HG03520 (cell line): ENCODE measurements around the gene IFNL1.
"Not testable (repeated sequence)": the region's sequence is repeated elsewhere in the genome, so short reads cannot be mapped to it uniquely, and the experiment has no call there.

ENCODE experiments used
- ATAC-seq: cut with Tn5 transposase; IDR thresholded peaks from one replicate; pipeline ENCODE4 v1.9.1; 2021; ENCODE audit warnings: mild to moderate bottlenecking, moderate library complexity; ENCODE audit not compliant: unreplicated experiment

IFNL1 gene

DNA sequence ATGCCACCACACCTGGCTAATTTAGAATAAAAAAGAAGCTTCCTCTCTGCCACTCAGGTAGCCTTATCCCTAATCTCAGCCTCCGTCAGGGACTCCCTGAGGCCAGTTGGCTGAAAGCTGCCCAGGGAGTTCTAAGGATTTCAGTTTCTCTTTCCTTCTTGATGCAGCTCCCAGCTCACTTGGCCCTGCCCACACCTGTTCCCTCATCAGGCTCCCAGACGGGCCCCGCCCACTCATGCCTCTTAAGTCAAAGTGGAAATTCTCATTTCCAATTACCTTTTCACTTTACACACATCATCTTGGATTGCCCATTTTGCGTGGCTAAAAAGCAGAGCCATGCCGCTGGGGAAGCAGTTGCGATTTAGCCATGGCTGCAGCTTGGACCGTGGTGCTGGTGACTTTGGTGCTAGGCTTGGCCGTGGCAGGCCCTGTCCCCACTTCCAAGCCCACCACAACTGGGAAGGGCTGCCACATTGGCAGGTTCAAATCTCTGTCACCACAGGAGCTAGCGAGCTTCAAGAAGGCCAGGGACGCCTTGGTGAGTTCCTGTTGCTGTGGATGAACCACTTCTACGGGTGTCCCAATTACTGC is at the start of gene IFNL1:
IFNL1 (plus strand) TSS at position 353 of the 591 bp plus-strand sequence; CDS start at position 368, 15 bp downstream.
- ATAC-seq, result no peak

DNA sequence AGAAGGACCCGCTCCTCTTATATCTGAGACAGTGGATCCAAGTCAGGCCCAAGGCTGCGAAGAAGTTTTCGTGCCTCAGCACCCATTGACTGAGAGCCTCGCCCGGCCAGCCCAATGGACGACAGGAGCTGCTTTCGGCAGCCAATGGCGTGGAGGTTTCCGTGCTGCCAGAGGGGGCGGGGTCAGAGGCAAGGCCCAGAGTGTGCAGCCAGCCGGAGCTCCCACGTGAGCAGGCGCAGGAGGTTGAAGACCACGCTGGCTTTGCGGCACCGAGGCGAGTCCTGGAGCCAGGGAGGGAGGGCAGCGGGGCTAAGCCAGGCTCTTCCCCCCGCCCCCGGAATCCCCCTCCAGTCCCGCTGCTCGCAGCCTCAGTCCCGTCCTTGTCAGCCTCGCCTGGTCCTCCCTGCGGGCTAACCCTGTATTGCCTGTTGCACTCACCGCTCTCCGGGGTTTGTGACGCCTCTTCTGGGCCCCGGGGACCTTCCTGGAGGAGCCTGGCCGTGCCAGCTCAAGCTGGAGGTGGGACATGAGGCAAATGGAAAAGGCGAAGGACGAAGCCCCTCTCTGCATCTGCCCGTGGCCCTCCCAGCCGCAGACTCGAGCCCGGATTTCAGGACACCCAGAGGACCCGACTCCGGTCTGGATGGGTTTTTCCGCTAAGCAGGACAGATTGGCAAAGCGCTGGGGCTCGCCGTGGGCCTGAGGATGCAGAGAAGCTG is 49.1 kb upstream of the IFNL1 start:
- ATAC-seq, result no peak

DNA sequence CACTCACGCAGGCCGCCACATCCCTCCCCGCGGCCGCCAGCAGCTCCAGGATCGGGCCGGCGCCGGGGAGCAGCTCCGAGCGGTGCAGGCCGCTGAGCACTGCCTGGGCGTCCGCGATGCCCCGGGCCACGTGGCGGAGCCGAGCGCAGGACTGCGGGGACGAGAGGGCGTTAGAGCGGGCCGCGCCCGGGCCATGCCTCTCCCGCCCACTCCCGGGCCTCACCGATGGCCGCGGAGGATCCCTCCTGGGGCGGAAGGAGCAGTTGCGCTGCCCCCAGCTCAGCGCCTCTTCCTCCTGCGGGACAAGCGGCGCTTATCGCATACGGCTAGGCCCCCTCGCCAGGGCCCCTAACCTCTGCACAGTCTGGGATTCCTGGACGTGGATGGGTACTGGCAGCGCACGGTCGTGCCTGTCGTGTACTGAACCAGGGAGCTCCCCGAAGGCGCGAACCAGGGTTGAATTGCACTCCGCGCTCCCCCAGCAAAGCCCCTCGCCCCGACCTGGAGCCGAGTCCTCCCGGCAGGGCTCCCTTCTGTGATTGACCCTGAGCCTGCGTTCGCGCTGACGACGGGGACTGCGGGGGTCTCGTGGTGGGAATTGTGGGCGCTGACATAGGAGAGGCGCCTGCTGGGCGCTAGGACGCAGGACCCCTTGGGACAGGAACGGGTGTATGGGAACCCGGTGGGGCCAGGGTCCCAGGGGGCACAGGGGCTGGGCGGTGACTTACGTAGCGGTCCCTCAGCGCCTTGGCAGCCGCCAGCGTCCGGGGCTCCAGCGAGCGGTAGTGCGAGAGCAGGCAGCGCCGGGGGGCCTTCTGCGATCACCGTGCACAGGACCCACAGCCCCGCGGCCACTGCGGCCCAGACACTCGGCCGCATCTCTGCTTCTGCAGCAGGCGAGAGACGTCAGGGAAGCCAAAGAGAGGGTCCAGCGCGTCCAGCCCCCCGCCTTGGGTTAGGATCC is 48.2 kb upstream of the IFNL1 start:
- ATAC-seq, result no peak

DNA sequence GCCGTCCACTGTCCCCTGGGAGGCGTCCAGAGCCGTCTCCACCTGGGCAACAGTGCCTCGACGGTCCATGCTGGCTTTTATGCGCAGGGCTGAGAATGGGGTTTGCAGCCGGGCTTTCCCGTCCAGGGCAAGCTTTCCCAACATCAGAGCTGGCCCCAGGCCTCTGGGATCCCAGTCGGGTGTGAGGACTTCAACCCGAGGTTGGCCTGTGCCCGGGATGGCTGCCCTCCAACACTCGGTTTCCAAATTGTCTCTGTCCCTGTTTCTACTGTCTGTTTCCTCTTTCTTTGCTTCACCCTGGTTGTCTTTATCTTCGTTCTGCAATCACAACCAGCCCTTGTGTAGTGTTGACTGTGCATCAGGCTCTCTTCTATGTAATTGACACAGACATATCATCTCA is 47.4 kb upstream of the IFNL1 start, which contains the start of gene IFNL4:
IFNL4 (minus strand) TSS at position 51 of the 400 bp plus-strand sequence.
- no peak for ATAC-seq

DNA sequence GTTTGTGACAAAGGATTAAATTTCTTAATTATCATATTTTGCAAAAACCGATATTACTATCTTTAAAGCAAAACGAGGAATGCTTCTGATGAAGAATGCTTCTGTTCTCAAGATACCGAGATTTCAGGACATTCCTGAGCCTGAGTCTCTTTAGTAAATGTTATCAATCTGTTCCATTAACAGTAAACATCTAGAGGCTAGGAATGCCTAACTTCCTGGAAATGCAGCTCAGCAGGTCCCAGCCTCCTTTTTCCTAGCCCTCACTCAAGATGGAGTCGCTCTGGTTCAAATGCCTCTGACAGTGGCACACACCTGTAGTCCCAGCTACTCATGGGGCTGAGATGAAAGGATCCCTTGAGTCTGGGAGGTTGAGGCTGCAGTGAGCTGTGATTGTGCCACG is 45.1 kb upstream of the IFNL1 start:
- ATAC-seq, result no peak

DNA sequence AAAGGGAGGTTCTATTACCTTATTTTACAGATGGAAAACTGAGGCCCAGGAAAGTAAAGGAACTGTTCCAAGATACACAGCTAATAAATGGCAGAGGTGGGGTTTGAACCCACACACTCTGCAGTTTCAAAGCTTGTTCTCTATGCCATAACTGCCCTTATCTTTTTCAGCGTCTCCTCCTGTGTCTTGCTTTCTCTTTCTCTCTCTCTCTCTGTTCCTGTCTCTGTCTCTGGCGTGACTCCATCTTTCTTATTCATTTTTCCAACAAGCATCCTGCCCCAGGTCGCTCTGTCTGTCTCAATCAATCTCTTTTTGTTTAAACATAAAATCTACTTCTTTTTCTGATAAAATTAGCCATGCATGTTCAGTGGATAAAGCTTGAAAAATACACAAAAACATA is 44.4 kb upstream of the IFNL1 start:
- ATAC-seq, result no peak

DNA sequence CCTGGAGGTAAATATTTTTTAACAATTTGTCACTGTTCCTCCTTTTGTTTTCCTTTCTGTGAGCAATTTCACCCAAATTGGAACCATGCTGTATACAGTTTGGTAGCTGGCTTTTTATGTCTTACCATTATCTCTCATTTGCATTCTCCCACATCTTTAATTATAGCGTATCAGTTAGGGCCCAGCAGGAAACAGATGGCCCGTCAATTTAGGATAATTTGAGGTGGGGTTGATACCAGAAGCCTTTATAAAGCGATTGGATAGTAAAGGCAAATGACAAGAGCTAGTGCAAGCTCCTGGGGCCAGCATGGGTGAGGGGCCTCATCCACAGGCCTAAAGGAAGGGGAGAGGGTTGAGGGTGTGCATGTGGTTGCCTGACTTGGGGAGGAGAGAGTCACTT is 43.7 kb upstream of the IFNL1 start:
- no peak for ATAC-seq

DNA sequence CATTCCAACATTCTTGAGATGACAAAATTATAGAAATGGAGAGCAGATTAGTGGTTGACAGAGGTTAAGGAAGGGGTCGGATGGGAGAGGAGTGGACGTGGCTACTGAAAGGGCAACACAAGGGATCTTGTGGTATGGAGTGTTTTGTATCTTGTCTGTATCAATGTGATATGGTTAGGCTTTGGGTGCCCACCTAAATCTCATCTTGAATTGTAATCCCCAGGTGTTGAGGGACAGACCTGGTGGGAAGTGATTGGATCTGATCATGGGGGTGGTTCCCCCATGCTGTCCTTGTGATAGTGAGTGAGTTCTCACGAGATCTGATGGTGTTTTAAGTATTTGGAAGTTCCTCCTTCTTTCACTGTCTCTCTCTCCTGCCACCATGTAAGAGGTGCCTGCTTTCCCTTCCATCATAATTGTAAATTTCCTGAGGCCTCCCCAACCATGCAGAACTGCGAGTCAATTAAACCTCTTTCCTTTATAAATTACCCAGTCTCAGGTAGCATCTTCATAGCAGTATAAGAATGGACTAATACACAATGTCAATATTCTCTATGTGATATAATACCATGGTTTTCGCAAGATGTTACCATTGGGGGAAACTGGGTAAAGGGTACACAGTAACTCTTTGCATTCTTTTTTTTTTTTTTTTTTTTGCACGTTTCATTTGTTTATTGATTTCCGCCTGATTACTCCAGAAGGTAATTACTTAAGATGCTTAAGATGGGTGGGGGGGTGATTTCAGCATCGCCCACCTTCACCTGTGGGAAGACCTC is 42.6 kb upstream of the IFNL1 start:
- no peak for ATAC-seq

DNA sequence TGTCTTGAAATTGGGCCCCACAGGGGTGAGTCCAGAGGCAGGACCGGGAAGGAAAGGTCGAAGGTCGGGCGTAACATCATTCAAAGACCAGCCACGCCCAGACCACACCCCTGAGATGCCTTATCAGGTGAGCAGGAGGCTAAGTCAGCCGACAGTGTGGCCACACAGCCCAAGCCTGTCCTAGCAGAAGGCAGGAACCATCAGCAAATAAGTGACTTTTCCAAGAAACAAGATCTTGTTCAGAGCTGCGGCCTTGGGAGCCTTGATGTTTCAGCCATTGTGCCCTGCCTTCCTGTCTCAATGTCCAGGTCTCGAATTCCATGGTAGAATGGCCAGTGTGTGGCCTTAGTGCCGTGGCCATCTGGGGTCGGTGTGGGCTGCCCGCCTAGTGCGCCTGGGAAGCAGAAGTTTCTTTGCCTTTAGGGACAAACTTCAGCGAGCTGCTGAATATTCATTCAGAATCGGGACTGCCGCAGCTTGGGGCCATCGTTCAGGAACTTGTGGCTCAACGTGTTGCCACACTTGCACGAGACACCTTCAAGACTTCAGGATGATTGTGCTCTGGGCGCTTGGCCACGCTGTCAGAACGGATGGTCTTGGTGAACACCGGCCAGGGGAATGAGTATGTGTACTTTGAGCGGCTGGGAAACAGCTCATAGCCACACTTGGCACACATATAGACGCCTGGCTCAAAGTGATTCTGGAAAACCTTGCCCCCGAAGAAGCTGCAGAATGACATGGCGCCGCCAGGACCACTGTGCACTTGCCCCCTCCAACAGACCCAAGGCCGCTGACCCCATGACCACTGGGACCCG is 41.5 kb upstream of the IFNL1 start:
- ATAC-seq, result no peak

DNA sequence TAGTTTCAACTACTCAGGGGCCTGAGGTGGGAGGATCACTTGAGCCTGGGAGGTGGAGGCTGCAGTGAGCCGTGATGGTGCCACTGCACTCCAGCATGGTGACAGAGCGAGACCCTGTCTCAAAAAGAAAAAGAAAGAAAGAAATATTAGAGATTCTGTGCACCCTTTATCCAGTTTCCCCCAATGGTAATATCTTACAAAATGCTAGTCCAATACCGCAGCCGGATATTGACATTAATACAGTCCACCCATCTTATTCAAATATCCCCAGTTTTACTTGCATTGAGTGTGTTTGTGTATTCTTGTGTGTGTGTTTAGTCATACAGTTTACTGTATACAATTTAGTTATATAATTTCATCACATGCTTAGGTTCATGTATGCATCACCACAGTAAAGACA is 39.0 kb upstream of the IFNL1 start:
- ATAC-seq, result no peak

DNA sequence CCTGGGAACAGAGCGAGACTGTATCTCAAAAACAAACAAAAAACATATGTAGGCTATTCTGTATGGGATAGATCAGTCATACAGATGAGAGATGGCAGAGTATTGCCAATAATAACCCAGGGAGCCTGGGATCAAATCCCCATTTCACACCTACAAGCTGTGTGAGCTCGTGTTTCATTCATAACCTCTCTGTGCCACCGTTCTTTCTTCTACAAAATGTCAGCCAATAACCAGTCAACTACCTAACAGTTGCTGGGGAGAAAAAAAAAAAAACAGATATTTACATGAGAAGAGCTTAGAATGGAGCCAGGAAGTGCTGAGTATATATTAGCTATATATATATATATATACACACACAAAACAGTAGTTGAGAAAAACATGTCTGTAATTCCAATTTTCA is 34.5 kb upstream of the IFNL1 start:
- no peak for ATAC-seq

DNA sequence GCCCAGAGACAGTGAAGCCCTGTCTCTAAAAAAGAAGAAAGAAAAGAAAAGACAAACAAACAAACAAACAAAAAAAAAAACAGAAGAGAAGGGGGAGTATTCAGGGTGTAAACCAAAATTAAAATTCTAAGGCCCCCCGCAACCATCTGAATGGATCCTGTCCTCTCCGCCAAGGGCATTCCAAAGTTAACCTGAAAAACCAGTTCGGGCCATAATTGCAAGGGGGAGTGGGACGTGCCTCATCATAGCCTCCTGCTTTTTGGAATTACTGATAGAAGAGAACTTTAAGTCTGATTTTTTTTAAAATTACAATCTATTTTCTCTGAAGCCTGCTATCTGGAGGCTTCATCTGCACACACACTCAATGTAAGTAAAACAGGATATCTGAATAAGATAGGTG is 33.7 kb upstream of the IFNL1 start:
- ATAC-seq, result no peak

DNA sequence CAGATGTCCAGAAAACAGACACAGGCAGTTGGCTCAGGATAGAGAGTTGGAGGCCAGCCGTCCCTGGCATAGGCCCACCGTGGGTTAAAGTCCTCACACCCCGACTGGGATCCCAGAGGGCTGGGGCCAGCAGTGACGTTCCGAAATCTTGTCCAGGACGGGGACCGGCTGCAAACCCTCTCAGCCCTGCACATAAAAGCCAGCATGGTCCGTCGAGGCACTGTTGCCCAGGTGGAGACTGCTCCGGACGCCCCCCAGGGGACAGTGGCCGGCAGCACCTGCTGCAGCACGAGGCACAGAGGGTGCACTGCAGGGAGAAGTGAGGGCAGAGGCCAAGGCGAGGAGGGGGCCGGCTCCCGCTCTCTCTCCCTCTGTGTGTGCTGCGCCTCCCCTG is 32.3 kb upstream of the IFNL1 start:
- no peak for ATAC-seq

DNA sequence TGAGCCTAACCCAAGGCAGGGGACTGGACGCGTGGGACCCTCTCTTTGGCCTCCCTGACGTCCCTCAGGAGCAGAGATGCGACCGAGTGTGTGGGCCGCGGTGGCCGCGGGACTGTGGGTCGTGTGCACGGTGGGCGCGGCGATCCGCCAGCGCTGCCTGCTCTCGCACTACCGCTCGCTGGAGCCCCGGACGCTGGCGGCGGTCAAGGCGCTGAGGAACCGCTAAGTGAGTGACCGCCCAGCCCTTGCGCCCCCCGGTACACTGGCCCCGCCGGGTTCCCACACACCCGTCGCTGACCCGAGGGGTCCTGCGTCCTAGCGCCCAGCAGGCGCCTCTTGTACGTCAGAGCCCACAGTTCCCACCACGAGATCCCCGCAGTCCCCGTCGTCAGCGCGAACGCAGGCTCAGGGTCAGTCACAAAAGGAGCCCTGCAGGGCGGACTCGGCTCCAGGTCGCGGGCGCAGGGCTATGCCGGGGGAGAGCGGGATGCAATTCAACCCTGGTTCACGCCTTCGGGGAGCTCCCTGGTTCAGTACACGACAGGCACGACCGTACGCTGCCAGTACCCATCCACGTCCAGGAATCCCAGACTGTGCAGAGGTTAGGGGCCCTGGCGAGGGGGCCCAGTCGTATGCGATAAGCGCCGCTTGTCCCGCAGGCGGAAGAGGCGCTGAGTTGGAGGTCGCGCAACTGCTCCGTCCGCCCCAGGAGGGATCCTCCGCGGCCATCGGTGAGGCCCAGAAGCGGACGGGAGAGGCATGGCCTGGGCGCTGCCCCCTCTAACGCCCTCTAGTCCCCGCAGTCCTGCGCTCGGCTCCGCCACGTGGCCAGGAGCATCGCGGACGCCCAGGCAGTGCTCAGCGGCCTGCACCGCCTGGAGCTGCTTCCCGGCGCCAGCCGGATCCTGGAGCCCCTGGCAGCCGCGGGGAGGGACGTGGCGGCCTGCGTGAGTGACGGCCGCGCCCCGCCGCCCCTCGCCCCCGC is 31.6 kb upstream of the IFNL1 start:
- no peak for ATAC-seq

DNA sequence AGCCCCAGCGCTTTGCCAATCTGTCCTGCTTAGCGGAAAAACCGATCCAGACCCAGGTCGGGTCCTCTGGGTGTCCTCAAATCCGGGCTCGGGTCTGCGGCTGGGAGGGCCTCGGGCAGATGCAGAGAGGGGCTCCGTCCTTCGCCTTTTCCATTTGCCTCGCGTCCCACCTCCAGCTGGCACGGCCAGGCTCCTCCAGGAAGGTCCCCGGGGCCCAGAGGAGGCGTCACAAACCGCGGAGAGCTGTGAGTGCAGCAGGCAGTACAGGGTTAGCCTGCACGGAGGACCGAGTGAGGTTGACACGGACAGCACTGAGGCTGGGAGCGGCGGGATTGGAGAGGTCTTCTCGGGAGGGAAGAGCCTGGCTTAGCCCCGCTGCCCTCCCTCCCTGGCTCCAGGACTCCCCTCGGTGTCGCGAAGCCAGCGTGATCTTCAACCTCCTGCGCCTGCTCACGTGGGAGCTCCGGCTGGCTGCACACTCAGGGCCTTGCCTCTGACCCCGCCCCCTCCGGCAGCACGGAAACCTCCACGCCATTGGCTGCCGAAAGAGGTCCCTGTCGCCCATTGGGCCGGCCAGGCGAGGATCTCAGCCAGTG is 30.8 kb upstream of the IFNL1 start:
- no peak for ATAC-seq

DNA sequence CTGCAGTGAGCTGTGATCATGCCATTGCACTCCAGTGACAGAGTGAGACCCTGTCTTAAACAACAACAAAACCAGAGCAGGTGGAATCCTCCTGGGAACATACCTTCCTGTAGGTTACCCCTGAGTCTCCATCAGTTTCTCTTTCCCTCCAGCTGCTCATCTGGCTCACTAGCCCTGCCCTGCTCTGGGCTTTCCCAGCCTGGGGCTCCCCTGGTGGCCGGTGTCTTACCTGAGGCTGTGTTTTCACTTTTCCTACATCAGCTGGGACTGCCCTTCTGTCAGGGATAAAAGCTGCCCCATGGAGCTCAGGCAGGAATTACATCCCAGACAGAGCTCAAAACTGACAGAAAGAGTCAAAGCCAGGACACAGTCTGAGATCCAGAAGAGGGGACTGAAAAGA is 28.1 kb upstream of the IFNL1 start, which contains the start of gene IFNL2:
IFNL2 (plus strand) TSS at position 312 of the 400 bp plus-strand sequence. CDS start 173 bp downstream, outside the sequence.
- ATAC-seq, result not testable (repeated sequence)

DNA sequence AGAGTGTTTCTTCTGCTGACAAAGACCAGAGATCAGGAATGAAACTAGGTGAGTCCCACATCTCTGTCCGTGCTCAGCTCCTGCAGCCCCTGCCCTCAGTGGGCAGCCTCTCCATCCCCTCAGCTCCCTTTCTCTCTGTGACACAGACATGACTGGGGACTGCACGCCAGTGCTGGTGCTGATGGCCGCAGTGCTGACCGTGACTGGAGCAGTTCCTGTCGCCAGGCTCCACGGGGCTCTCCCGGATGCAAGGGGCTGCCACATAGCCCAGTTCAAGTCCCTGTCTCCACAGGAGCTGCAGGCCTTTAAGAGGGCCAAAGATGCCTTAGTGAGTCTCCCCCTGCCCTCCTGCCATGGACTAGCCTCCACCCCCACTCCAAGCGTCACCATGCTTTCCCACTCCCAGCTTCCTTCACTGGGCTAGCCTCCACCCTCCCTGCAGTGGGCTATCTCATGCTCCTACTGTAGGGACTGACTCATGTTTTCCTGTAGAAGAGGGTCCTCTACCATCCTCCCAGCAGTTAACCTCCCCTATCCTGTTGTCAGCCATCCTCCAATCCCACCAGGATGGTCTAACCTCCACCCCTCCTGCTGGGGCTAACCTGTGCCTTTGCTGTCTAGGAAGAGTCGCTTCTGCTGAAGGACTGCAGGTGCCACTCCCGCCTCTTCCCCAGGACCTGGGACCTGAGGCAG is 27.5 kb upstream of the IFNL1 start:
- ATAC-seq, result not testable (repeated sequence)

DNA sequence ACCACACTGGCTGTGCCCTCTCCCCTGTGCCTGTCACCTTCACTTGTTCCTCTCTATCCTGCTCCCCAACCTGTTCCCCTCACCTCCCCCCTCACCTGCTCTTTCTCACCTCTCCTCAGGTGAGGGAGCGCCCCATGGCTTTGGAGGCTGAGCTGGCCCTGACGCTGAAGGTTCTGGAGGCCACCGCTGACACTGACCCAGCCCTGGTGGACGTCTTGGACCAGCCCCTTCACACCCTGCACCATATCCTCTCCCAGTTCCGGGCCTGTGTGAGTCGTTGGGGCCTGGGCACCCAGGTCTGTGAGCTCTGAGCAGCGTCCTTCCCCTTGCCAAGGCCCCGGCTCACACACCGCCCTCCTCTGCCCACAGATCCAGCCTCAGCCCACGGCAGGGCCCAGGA is 26.8 kb upstream of the IFNL1 start:
- not testable (repeated sequence) for ATAC-seq
